Measurements from ENCODE around the gene ZNF18.

GRCh38 chr17:12020642-12021622 is 23.7 kb upstream of the ZNF18 start, which contains the start of gene MAP2K4:
- no peak for TF ChIP-seq EZH2 (IDR thresholded peaks at IDR 0.05; ENCODE audit: borderline replicate concordance, low read length)
- TF ChIP-seq CTCF (conservative IDR thresholded peaks at IDR 0.05 in 1 of 2, IDR thresholded peaks at IDR 0.05 in 1 of 2; ENCODE audit: extremely low read depth in 1 of 2, insufficient read depth in 1 of 2, low read depth in 1 of 2, low read length in 2 of 2) = no peak
